ENCODE results near the gene ZNF341.

ZNF341 gene

DNA sequence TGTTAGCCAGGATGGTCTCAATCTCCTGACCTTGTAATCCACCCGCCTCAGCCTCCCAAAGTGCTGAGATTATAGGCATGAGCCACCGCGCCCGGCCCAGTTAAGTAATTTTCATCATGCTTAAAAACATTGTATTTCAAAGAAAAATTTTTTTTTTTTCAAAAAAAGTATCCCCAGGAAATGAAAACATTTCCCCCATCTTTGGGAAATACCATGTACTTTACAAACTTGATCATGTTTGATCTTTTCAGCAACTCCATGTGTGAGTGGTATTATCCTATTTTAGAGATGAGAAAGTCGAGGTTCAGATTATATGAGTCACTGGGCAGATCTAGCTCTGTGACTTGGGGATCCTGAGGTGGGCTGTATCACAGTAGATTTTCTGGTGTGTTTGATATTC is 91.2 kb downstream of the ZNF341 start:
- DNase-seq (ENCODE audit: low read depth in 1 of 2, low spot score in 1 of 2): no peak

DNA sequence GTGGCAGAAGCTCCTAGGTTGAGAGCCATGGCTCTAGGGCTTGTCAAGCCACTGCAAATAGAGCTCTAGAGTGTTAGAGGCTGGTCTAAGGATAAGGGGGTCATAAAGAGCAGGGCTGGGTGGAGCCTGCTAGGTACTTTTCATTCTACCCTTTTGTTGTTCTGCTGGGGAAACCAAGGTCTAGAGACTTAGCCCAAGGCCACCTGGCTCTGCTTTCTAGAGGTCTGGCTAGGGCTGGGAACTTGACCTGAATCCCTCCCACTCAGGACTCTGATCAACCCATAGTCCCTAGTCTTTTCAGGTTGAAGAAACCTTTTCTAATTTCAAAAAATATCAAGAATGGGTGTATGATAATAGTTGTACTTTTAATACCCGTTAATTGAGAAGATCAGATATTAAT is 93.1 kb downstream of the ZNF341 start:
- no peak for DNase-seq (ENCODE audit: low read depth in 1 of 2, low spot score in 1 of 2)

DNA sequence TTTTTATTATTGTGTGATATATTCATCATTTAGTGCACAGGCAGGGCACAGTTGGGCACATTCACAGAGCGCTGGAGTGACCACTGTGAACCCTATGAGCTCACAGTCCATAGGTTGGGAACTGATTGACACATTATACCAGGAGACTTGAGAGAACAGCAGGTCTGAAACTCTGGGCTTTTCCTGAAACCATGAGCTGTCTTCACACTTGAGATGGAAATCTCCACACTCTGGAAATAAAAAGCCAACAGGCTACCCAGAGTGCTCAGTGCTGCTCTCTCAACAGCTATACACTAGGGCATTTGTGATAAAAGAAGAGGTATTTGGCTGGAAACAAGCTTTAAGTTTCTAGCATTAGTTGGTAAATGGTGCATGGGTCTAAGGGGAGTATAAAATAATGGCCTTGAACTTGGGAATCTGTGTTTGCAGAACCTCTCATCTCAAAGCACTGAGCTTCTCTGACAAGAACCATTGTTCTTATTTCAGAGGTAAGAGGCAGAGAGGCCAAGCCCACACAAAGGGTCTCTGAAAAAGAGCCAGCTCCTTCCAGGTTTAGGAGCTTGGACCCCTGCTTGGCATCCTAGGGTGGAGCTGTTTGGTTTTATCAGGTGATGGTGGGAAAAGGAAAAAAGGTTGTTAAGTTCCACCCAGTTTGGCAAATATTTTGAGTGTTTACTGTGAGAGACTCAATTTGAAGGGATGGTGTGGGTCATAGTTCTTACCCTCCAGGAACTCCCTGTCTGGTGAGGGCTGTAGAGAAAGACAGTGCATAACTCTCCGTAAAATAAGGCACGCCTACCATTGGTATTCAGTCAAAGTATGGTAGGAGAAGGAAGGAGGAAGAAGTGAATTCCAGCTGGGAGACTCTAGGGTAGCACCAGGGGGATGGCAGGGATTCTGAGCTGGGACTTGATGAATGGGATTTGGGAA is 93.8 kb downstream of the ZNF341 start:
- DNase-seq (ENCODE audit: low read depth in 1 of 2, low spot score in 1 of 2): no peak

DNA sequence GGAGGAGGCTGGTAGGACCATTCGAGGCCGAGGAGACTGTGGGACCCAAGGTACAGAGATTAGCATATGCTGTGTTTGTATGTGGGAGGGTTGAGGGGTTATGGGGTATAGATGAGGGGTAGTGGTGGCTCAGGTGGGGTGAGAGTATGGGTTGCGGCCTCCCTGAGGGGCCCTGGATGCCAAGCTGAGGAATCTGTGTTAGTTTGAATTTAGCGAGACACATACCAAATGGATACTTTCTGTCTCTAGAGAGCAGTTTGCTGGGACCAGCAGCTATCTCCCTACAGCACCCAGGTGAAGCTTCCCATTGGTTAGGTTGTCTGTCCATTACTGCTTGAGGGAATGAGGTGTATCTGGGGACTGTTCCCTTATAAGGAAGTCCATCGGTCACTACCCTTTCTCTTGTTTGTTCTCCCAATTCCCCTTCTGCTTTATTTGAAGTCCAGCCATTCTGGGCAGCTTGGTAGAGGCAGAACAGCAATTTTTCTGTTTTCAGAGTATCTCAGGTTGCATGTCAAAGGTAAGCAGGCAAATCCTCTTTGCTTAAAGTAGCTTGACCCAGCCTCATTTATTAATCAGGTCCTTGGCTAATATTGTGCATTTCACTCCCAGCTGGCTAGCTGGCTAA is 94.6 kb downstream of the ZNF341 start:
- DNase-seq (ENCODE audit: low read depth in 1 of 2, low spot score in 1 of 2): no peak

DNA sequence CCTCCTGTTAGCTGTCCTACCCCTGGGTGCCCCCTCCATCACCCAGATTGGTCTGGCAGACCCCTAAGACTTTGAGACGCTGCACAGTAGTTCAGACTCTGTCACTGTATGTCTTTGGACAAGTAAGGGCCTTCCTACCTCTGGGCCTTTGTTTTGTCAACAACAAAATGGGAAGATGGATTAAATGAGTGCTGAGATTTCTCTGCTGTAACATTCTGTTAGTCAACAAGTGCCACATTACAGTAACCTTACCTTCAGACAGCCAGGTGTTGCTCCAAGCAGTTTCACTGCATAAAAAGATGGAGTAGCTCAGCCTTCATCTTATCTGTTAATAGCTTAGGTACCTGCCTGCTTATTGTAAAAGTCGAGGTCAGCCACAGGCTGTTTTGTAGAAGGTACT is 95.3 kb downstream of the ZNF341 start:
- DNase-seq (ENCODE audit: low read depth in 1 of 2, low spot score in 1 of 2): no peak

DNA sequence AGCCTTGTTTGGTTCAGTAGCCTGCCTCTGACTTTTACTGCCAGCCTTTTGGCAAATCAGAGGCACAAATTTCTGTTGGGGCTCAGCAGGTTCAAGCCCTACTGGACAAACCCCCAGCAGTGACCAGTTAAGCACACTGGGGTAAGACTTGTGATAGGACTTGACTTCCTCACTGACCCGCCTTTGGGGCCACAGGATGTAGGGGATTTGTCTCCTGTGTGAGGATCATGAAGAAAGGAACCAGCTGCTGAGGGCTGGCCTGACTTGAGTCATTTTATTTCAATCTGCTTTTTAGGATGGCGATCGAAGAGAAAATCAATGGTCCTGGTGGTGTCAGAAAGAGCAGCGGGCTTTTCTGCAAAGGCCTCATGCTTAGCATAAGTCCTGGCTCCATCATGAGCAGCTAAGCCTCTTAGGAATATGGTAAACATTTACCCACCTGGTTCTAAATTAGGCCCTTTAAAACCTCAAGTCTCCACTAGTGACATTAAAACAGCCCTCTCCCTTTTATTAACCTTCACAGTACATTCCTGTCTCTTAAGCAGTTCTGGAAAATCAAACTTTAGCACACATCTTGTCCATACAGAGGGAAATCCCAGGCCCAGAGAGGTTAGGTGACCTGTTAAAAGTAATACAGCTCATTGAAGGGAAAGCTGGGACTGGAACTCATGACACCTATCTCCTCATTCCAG is 96.0 kb downstream of the ZNF341 start:
- DNase-seq (ENCODE audit: low read depth in 1 of 2, low spot score in 1 of 2): no peak

DNA sequence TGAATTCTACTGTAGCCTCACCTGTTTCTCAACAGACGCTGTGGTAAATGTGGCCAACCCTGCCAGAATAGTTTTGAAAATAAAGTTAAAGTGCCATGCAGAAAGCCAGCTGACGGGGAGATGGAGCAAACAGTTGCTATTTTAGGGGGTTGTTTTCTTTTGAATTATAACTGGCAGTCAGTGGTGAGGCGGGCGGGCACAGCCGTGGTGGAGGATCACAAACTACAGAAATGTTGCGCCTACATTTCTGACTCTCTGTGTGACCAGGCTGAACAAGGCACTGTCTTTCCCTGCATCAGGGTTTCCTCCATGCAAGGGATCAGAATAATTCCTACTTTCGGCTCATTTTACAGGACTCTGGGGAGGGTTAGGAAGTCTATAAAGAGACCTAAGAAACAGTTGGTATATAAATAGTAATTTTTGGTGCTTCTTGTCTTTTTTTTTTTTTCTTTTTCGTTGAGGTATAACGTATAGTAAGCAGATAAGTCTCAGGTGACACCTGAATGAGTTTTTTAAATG is 96.6 kb downstream of the ZNF341 start:
- no peak for DNase-seq (ENCODE audit: low read depth in 1 of 2, low spot score in 1 of 2)

DNA sequence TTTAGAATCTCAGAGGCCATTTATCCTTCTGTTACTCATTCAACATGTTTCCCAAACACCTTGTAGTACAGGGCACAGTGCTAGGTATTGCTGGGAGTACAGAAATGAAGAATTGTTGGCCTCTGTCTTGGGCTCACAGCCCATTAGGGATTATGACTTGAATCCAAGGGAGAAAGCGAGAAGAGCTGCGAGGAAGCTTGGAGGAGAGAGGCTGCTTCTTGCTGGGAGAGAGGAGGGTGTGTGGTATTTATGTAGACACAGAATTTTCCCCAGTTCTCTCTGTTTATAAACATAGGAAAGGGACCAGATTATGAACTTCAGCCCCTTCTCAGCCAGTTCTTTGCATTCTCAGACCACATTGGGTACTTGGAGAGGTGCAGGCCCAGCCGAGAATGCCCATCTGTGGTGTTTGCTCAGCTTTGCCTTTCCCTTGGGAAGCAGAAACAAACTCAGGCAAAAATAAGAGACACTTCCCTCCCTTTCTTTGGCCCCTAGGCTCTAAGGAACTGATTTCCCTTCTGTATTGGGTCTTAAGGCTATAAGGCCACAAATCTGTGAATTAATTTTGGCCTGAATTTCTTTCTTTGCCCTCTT is 97.3 kb downstream of the ZNF341 start:
- no peak for DNase-seq (ENCODE audit: low read depth in 1 of 2, low spot score in 1 of 2)

DNA sequence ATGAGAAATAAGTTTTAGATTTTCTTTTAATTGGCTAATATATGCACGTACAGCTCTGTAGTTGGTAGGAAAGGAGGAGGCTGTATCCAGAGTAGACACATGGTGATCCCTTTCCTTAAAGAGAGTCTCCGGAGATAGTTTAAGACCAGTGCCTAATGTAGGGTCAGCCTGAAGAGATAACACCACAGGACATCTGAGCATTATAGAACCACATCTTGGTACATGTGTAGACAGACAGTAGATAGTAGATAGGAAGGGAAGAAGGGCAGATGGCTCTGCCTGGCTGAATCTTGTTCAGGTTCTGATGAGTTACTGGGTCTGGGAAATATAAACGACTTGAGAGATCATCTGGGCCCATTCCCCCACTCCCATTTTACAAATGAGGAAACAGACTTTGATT is 97.8 kb downstream of the ZNF341 start:
- no peak for DNase-seq (ENCODE audit: low read depth in 1 of 2, low spot score in 1 of 2)

DNA sequence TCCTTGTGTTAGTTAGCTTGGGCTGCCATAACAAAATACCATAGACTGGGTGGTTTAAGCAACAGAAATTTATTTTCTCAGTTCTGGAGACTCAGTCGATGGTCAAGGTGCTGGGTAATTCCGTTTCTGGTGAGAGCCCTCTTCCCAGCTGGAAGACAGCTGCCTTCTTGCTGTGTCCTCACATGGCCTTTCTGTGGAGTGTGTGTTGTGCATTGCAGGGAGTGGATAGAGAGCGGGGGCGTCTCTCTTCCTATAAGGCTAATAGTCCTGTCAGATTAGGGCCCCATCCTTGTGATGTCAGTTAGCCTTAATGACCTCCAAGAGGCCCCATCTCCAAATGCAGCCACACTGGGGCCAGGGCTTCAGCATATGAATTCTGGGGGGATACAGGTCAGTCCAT is 98.6 kb downstream of the ZNF341 start:
- DNase-seq (ENCODE audit: low read depth in 1 of 2, low spot score in 1 of 2): no peak

DNA sequence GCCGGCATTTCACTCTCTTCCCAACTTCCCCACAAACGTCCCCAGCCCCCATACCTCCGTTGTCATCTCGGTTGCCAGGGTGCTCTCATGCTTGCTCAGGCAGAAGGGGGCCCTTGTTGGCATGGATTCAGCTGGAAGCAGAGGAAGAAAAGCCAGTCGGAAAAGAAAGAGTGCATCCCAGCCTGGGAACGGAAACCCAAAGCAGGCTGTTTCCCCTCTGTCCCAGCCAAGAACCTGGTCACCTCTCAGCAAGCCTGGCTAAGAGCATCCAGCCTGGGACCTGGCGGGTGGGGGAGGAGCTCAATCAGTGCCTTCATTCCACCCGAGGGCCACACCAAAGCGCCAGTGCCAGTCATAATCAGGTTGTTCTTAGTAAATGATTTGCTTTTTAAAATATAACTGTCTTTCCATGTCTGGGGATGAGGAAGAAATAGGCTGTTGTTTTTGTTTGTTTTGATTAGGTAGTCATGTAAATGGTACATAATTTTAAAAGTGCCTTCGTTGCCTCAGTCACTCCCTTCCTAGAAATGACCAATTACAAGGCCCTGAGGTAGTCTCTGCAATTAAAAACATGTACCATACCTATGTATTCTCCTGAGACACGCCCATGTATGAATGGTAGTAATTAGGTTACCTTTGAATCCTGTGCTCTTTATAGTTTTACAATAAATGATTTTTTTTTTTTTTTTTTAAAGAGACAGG is 100.5 kb downstream of the ZNF341 start:
- DNase-seq (ENCODE audit: low read depth in 1 of 2, low spot score in 1 of 2): no peak

DNA sequence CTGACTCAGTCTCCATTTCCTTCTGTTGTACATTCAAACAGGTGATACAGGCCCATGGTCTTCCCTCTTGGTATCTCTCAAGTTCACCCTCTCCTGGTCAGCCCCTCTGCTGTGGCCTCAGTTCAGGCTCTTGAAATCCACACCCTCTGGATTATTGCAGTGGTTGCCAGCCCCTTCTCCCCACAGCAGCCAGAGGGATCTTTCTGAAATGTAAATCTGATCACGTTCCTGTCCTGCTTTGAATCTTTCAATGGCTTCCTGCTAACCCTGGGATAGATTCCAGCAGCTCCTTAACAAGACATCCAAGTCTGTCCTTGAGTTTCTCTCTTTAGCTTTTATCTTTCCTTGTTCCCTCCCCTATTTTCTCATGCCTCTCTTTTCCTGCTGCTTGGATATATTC is 101.5 kb downstream of the ZNF341 start:
- no peak for DNase-seq (ENCODE audit: low read depth in 1 of 2, low spot score in 1 of 2)

DNA sequence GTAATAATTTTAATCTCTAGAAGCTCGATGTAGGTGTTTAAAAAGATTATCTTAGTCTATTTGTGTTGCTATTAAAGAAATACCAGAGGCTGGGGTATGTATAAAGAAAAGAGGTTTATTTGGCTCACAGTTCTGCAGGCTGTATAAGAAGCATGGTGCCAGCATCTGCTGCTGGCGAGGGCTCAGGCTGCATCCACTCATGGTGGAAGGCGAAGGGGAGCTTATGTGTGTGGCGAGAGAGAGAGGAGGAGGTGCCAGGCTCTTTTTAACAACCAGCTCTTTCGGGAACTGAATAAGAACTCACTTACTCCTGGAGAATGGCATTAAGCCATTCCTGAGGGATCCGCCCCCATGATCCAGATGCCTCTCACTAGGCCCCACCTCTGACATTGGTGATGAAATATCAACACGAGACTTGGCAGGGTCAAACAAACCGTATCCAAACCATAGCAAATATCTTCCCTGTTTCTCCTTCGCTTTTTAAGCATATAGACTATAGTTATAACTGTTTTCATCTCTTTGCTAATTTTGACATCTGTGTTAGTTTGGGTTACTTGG is 103.9 kb downstream of the ZNF341 start:
- no peak for DNase-seq (ENCODE audit: low read depth in 1 of 2, low spot score in 1 of 2)

DNA sequence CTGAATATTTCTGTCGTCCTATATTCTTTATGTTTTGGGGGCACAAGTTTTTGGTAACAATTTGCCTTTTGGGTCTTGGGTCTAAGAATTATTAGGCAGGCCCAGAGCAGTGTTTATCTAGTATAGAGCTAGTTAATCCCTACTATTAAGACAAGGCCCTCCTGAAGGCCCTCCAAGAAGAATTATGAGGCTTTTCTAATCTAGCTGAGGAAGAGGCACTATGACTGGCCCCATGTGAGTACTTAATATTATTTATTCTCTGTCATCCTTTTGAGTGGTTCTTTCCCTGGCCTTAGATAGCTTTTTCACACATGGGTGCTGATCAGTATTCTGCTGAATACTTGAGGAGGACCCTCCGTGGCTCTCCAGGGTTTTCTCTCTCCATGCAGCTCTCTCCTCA is 104.5 kb downstream of the ZNF341 start:
- DNase-seq (ENCODE audit: low read depth in 1 of 2, low spot score in 1 of 2): no peak

DNA sequence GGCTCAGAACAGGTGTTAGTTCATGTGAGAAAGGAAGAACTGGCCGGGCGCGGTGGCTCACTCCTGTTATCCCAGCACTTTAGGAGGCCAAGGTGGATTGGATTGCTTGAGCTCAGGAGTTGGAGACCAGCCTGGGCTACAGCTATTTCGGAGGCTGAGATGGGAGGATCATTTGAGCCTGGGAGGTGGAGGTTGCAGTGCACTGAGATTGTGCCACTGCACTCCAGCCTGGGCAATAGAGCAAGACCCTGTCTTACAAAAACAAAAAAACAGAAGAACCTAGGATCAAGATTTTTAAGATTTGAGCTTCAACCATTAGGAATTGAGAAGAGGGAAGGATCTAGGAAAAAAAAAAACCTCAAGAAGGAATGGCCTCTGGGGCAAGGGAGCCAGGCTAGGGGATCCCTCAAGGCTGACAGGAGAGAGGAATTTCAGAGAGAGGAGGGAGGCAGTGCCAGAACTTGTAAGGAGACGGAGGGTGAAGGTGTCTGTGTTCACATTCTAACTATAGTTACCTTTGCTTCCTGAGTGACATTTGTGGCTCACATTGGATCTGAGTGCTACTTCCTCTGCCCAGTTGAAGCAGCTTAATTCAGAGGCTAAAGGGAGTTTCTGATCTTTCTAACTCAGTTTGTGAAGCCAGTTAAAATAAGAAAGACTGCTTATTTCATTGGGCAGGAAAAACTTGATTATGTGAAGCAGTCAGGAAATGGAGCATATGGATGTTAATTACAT is 105.5 kb downstream of the ZNF341 start:
- DNase-seq (ENCODE audit: low read depth in 1 of 2, low spot score in 1 of 2): no peak

DNA sequence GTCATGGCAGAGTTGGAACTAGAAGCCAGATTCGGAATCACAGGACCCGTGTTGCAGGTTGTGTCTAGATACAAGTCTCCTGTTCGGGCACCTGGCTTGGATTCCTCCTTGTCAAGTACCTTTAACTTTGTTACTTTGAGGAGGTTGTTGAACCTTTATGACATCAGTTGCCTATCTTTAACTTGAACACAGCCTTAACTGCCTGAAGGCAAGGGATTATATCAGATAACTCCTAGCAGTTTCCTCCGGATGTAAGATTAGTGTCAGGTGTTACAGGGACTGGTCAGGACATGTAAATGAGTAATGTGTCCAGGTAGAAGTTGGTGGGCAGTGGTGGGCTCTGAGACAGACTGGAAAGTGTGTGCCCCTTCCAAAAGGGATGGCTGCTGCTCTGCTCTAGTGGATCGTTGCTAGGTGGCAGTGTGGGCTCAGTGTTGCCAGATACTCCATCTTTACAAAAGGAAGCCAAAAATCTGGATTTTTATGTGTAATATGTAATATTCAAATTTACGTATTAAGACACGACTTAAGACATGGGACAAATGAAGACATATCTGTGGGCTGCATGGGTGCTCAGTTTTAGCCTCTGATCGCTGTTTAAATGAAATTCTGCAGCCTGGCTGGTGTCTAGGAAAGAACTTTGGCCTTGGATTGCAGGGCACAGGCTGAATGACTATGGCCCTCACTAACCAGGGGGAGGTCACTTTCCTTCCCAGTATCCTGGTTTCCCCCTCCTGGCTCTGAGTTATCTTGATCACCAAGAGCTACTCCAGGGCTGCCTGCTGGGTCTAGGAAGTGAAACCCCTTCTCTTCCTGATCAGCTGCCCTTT is 106.5 kb downstream of the ZNF341 start:
- no peak for DNase-seq (ENCODE audit: low read depth in 1 of 2, low spot score in 1 of 2)

DNA sequence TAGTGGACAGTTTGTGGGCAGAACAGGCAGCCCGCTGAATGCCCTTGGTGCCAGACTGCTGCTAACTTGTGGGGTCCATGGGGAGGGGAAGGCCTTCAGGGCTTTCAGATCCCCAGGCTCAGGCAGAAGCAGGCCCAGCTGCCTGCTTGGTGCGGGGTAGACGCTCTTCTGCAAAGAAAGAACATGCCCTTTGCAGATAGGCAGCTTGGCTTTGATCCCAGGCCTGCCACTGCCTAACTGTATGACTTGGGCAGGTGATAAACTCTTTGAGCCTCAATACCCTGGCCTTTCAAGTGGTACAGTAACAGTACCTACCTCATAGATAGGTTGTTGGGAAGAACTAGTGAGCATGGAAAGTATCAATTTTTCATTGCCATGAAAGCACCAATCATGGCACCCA is 107.8 kb downstream of the ZNF341 start:
- DNase-seq (ENCODE audit: low read depth in 1 of 2, low spot score in 1 of 2): no peak

DNA sequence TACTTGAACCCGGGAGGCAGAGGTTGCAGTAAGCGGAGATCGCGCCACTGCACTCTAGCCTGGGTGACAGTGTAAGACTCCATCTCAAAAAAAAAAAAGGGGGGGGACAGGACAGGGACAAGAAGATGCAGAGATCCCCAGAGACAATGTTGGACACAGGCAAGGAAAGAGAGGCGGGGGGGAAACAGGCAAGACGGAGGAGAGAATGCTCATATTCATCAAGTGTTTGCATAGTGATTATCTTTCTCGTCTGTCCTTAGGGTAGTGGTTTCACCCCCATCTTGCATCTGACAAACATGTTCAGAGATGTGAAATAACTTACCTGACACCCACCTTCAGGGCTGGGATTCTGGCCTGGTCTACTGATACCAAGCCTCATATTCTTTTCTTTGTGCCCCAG is 108.4 kb downstream of the ZNF341 start:
- no peak for DNase-seq (ENCODE audit: low read depth in 1 of 2, low spot score in 1 of 2)
